PC-3 (cell line): ENCODE results near the gene ERCC8. TPM values are rescaled to one million over a fixed set of nuclear protein-coding genes. Genes with fewer than 3 reads are reported as not detected.

Experiments
- ATAC-seq: fragments of 200-7000 bp; cut with Tn5 transposase; 2 replicates; pipeline ENCODE4 v1.9.1; 2020; ENCODE audit warnings: mild to moderate bottlenecking, moderate library complexity
- BruUV-seq: library from RNA; stranded (reverse); fragments of 400-500 nt; replicated peaks from 2 replicates; lab custom pipeline; 2021; lab: Mats Ljungman, UMichigan
- CTCF ChIA-PET: fragments of 300-600 bp; sonication (Branson Sonifier 250); formaldehyde crosslinking; loops from one replicate; lab custom pipeline; 2022; ENCODE audit warnings: antibody characterized with exemption; lab: Charles Lee
- POLR2A ChIA-PET: fragments of 300-600 bp; sonication (Branson Sonifier 250); formaldehyde crosslinking; loops from one replicate; lab custom pipeline; 2022; ENCODE audit warnings: antibody characterized with exemption; ENCODE audit not compliant: unreplicated experiment; lab: Charles Lee
- DNase-seq: peaks from one replicate; pipeline ENCODE4 v3.0.0-alpha.2; 2015
- H2AFZ ChIP-seq: fragments of 300-600 bp; sonication (generic); 2 replicates; pipeline ENCODE4 v1.6.0; 2016; ENCODE audit warnings: antibody characterized with exemption, low read length
- H3F3A ChIP-seq: fragments of 300-600 bp; sonication (generic); one replicate; pipeline ENCODE4 v1.6.0; 2017; ENCODE audit warnings: antibody characterized with exemption, low read length, control low read depth, mild to moderate bottlenecking; ENCODE audit not compliant: unreplicated experiment
- H3K27ac ChIP-seq: fragments of 300-600 bp; sonication (generic); 2 replicates; pipeline ENCODE4 v1.5.1; 2016; ENCODE audit warnings: mild to moderate bottlenecking, low read length
- H3K27me3 ChIP-seq: fragments of 300-600 bp; sonication (generic); 2 replicates; pipeline ENCODE4 v1.6.1; 2016; ENCODE audit warnings: low read length, mixed read lengths
- H3K36me3 ChIP-seq: fragments of 300-600 bp; sonication (generic); 2 replicates; pipeline ENCODE4 v1.6.1; 2016; ENCODE audit warnings: low read depth, mixed run types, low read length, mixed read lengths
- H3K4me1 ChIP-seq: fragments of 300-600 bp; sonication (generic); 2 replicates; pipeline ENCODE4 v1.5.1; 2016; ENCODE audit warnings: low read length; ENCODE audit not compliant: insufficient read depth
- H3K4me2 ChIP-seq: fragments of 300-600 bp; sonication (generic); 2 replicates; pipeline ENCODE4 v1.6.0; 2016; ENCODE audit warnings: low read length
- H3K4me3 ChIP-seq: fragments of 300-600 bp; sonication (generic); 2 replicates; pipeline ENCODE4 v1.5.1; 2016; ENCODE audit warnings: mild to moderate bottlenecking, low read length, mixed read lengths
- H3K79me2 ChIP-seq: fragments of 300-600 bp; sonication (generic); 2 replicates; pipeline ENCODE4 v1.6.1; 2017; ENCODE audit warnings: low read length, mixed read lengths
- H3K9ac ChIP-seq: fragments of 300-600 bp; sonication (generic); 2 replicates; pipeline ENCODE4 v1.6.0; 2016; ENCODE audit warnings: mild to moderate bottlenecking, low read length
- H3K9me2 ChIP-seq: fragments of 300-600 bp; sonication (generic); replicated peaks from 2 replicates; pipeline ENCODE4 v1.6.1; 2016; ENCODE audit warnings: mixed run types, low read length, mixed read lengths
- H3K9me3 ChIP-seq: fragments of 300-600 bp; sonication (generic); 2 replicates; pipeline ENCODE4 v1.6.1; 2016; ENCODE audit warnings: low read length, mixed read lengths
- H4K20me1 ChIP-seq: fragments of 300-600 bp; sonication (generic); 2 replicates; pipeline ENCODE4 v1.6.1; 2016; ENCODE audit warnings: low read length, mixed read lengths
- CTCF ChIP-seq: fragments of 300-600 bp; sonication (generic); conservative IDR thresholded peaks from 2 replicates; pipeline ENCODE4 v1.5.1; 2017; ENCODE audit warnings: antibody characterized with exemption, low read depth, mild to moderate bottlenecking, low read length
- EZH2 ChIP-seq: fragments of 300-600 bp; sonication (generic); IDR thresholded peaks from one replicate; pipeline ENCODE4 v1.6.1; 2017; ENCODE audit warnings: antibody characterized with exemption, mild to moderate bottlenecking, low read length; ENCODE audit not compliant: unreplicated experiment
- EZH2phosphoT487 ChIP-seq: fragments of 300-600 bp; sonication (generic); IDR thresholded peaks from 2 replicates; pipeline ENCODE4 v1.6.1; 2018; ENCODE audit warnings: mild to moderate bottlenecking, antibody characterized with exemption, low read length, borderline replicate concordance
- intact Hi-C: fragments of 100-400 bp; cut with micrococcal nuclease; formaldehyde crosslinking; loops from 2 replicates; pipeline ENCODE4 v1.9.0; 2023
- total RNA-seq: library from RNA; depleted of rRNA; stranded (reverse); fragments of >200 nt; gene quantifications from 2 replicates; pipeline ENCODE4 v1.2.3, GENCODE V29; 2014

ERCC8 gene
- total RNA-seq, 1 experiment from 2014 or later: 2.1 TPM

GRCh38 chr5:60955239-60955638, 10.4 kb upstream of the ERCC8 start:
- intact Hi-C loops: loop anchor here (5.0 kb wide), 2 partner anchors 182 to 702 kb away; no protein-coding TSS in a partner anchor
- Histone ChIP-seq H3K4me2 (no peak overlapping the region), H3K9me2 (no peaks in the 10 kb centered on the region), H3K4me3 (no peak overlapping the region), H3K79me2 (peaks cover 90% of the 10 kb centered on the region), H3K27ac (no peak overlapping the region), H3K27me3 (no peaks in the 10 kb centered on the region), H3K4me1 (no peaks in the 10 kb centered on the region), H3F3A (no peaks in the 10 kb centered on the region), H4K20me1 (no peaks in the 10 kb centered on the region), H3K9me3 (peaks cover 5% of the 10 kb centered on the region; the same call in 1 of the 2 replicates), H3K9ac (no peak overlapping the region), H3K36me3 (no peaks in the 10 kb centered on the region), H2AFZ (no peak overlapping the region)
- CTCF ChIA-PET: no interaction called here
- TF ChIP-seq EZH2phosphoT487: no peak
- TF ChIP-seq CTCF: no peak
- POLR2A ChIA-PET: no interaction called here
- ATAC-seq (no peak), DNase-seq (no peak)
- BruUV-seq: no TSS peak

GRCh38 chr5:60948738-60949137, 3.9 kb upstream of the ERCC8 start:
- Histone ChIP-seq H3K4me3 (no peak overlapping the region), H3K4me1 (peaks cover 3% of the 10 kb centered on the region; the same call in 1 of the 2 replicates), H3K4me2 (no peak overlapping the region), H3F3A (no peaks in the 10 kb centered on the region), H3K9me2 (no peaks in the 10 kb centered on the region), H3K27me3 (no peaks in the 10 kb centered on the region), H3K36me3 (no peaks in the 10 kb centered on the region), H2AFZ (no peak overlapping the region), H3K9me3 (no peaks in the 10 kb centered on the region), H4K20me1 (peaks cover 6% of the 10 kb centered on the region; the same call in 1 of the 2 replicates), H3K9ac (no peak overlapping the region), H3K79me2 (peaks cover 93% of the 10 kb centered on the region), H3K27ac (no peak overlapping the region)
- no peak for ATAC-seq
- CTCF ChIA-PET: no interaction called here
- DNase-seq: no peak
- intact Hi-C loops: loop anchor here (5.0 kb wide), 2 partner anchors 214 to 354 kb away; partner anchors contain the start of gene SMIM15
- POLR2A ChIA-PET: no interaction called here
- TF ChIP-seq CTCF: no peak
- TF ChIP-seq EZH2: no peak
- TF ChIP-seq EZH2phosphoT487: no peak
- BruUV-seq: no TSS peak

- H3K4me2 ChIP-seq: peak overlapping the region; percentile 76
- H3K79me2 ChIP-seq: peaks cover 94% of the 10 kb centered on the region
- intact Hi-C loops: loop anchor here (2.0 to 5.0 kb wide), 3 partner anchors 217 to 385 kb away; partner anchors contain the start of gene SMIM15
- H3K4me1 ChIP-seq: peaks cover 12% of the 10 kb centered on the region; the same call in 1 of the 2 replicates
- no peaks in the 10 kb centered on the region for H3K9me3 ChIP-seq
- peak overlapping the region; percentile 78 for H3K4me3 ChIP-seq
- H3K27me3 ChIP-seq: no peaks in the 10 kb centered on the region
- CTCF ChIA-PET: no interaction called here
- H3K9me2 ChIP-seq: no peaks in the 10 kb centered on the region
- BruUV-seq: no TSS peak
- peak overlapping the region; percentile 87 for H2AFZ ChIP-seq
- DNase-seq: peak; percentile 18
- peaks cover 6% of the 10 kb centered on the region; the same call in 1 of the 2 replicates for H4K20me1 ChIP-seq
- no peak for TF ChIP-seq EZH2phosphoT487
- no peak for TF ChIP-seq CTCF
- no peak for TF ChIP-seq EZH2
- ATAC-seq: peak; percentile 25
- H3K9ac ChIP-seq: peak overlapping the region; percentile 81
- no peaks in the 10 kb centered on the region for H3K36me3 ChIP-seq
- peak overlapping the region; percentile 45 for H3K27ac ChIP-seq
- H3F3A ChIP-seq: no peaks in the 10 kb centered on the region
- POLR2A ChIA-PET: interaction anchor here (0.8 kb wide), 1 partner anchor 386 kb away, joined by 4 read pairs; no protein-coding TSS in a partner anchor
Measured at GRCh38 chr5:60945813-60946187, 930 bp upstream of the ERCC8 start.
